HS-27A (cell line): Measurements from ENCODE around the gene ADRA2A.

Experiments used
- DNase-seq: peaks from one replicate; pipeline ENCODE4 v3.0.0-alpha.2; 2012; ENCODE audit warnings: low read depth, missing footprints

Gene ADRA2A

GRCh38 chr10:111083222-111084095 is 6.6 kb downstream of the ADRA2A start:
- DNase-seq: no peak

- DNase-seq: no peak
These were observed 7.8 kb downstream of the ADRA2A start for GRCh38 chr10:111084366-111085255.

GRCh38 chr10:111085690-111086353 is 9.0 kb downstream of the ADRA2A start:
- no peak for DNase-seq

- no peak for DNase-seq
These were observed 9.7 kb downstream of the ADRA2A start for GRCh38 chr10:111086574-111086973.

GRCh38 chr10:111087331-111087756 is 10.5 kb downstream of the ADRA2A start:
- no peak for DNase-seq

- DNase-seq: no peak
These were observed 11.2 kb downstream of the ADRA2A start for GRCh38 chr10:111087968-111088505.

- no peak for DNase-seq
These were observed 12.5 kb downstream of the ADRA2A start for GRCh38 chr10:111089293-111089692.

GRCh38 chr10:111091833-111092232 is 15.0 kb downstream of the ADRA2A start:
- no peak for DNase-seq

- DNase-seq: no peak
These were observed 17.0 kb downstream of the ADRA2A start for GRCh38 chr10:111093741-111094380.

GRCh38 chr10:111098679-111099437 is 22.0 kb downstream of the ADRA2A start:
- DNase-seq: no peak

- DNase-seq: no peak
These were observed 23.4 kb downstream of the ADRA2A start for GRCh38 chr10:111100198-111100597.

- no peak for DNase-seq
These were observed 25.0 kb downstream of the ADRA2A start for GRCh38 chr10:111101796-111102195.

- DNase-seq: no peak
These were observed 25.6 kb downstream of the ADRA2A start for GRCh38 chr10:111102359-111102837.

GRCh38 chr10:111103196-111103840 is 26.5 kb downstream of the ADRA2A start:
- DNase-seq: no peak

- no peak for DNase-seq
These were observed 28.0 kb downstream of the ADRA2A start for GRCh38 chr10:111104811-111105210.

- no peak for DNase-seq
These were observed 29.3 kb downstream of the ADRA2A start for GRCh38 chr10:111106081-111106480.

- DNase-seq: no peak
These were observed 30.2 kb downstream of the ADRA2A start for GRCh38 chr10:111107023-111107422.

- no peak for DNase-seq
These were observed 31.0 kb downstream of the ADRA2A start for GRCh38 chr10:111107846-111108245.

- no peak for DNase-seq
These were observed 31.6 kb downstream of the ADRA2A start for GRCh38 chr10:111108441-111108840.
